ENCODE results near the gene MZF1.
"Not testable (repeated sequence)": the region's sequence is repeated elsewhere in the genome, so short reads cannot be mapped to it uniquely, and the experiment has no call there.

The MZF1 gene

DNA sequence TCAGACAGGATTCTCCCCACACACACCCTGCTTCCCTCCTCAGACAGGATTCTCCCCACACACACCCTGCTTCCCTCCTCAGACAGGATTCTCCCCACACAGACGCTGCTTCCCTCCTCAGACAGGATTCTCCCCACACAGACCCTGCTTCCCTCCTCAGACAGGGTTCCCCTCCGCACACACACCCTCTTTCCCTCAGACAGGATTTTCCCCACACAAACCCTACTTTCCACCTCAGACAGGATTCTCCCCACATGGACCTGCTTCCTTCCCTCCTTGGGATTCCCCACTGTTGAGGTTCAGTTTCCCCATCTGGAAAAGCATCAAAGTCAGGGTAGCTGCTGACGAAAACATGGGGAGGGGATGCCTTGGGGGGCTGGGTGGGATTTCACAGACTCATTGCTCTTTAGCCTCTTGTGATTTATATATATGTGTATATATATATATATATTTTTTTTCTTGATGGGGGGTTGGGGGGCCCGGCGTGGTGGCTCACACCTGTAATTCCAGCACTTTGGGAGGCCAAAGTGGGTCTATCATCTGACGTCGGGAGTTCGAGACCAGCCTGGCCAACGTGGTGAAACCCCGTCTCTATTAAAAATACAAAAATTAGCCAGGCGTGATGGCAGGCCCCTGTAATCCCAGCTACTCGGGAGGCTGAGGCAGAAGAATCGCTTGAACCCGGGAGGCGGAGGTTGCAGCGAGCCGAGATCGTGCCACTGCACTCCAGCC is 30.3 kb downstream of the MZF1 start:
- DNase-seq (ENCODE audit: low read depth, low spot score): not testable (repeated sequence)

- DNase-seq (ENCODE audit: low read depth, low spot score): not testable (repeated sequence)
Measured at GRCh38 chr19:58539169-58539559, 34.0 kb downstream of the MZF1 start.

DNA sequence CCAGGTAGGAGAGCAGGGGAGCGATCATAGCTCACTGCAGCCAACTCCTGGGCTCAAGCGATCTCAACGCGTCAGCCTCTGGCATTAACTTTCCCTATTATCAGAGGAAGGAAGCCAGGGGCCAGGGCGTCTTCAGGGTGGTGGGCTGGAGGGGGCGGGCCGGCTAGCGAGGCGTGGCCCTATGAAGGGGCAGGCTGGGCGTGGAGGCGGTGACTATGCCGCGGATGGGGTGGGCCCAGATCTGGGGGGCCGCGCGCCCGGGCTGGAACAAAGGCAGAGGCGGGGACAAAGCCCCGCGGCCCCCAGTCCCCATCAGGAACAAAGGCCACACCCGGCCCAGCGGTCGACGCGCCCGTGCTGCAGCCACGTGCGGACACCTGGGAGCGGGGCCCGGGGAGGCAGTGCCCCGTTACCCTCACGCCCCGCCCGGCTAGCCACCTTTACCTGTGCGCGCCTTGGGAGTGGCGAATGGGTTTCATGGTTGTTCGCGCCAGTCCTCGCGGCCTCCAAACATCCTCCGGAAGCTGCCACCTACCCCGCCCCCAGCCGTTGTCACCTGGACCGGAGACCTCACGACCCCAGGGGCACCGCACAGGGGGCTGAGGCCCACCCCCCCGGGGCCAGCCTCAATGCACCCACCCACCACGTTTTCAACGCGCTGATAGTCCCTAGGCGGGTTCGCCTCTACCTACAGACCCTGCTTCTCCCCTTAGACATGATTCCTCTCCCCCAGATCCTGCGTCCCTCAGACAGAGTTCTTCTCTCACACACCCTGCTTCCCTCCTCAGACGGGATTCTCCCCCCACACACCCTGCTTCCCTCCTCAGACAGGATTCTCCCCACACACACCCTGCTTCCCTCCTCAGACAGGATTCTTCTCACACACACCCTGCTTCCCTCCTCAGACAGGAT is 34.6 kb downstream of the MZF1 start:
- DNase-seq (ENCODE audit: low read depth, low spot score): peak; percentile 93

GRCh38 chr19:58536852-58537798 is 36.0 kb downstream of the MZF1 start:
- no peak for DNase-seq (ENCODE audit: low read depth, low spot score)

DNA sequence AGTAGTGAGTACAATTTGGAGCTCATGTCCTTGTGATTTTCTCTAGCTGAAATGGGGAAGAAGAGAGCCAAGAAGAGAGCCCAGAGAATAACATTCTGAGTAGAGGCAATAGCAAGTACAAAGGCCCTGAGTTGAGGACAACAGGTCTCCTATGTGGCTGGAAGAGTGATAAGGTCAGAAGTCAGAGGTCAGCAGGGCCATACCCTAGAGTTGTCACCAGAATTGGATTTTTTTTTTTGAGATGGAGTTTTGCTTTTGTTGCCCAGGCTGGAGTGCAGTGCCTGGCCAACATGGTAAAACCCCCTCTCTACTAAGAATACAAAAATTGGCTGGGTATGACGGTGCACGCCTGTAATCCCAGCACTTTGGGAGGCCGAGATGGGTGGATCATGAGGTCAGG is 37.3 kb downstream of the MZF1 start:
- DNase-seq (ENCODE audit: low read depth, low spot score): no peak

DNA sequence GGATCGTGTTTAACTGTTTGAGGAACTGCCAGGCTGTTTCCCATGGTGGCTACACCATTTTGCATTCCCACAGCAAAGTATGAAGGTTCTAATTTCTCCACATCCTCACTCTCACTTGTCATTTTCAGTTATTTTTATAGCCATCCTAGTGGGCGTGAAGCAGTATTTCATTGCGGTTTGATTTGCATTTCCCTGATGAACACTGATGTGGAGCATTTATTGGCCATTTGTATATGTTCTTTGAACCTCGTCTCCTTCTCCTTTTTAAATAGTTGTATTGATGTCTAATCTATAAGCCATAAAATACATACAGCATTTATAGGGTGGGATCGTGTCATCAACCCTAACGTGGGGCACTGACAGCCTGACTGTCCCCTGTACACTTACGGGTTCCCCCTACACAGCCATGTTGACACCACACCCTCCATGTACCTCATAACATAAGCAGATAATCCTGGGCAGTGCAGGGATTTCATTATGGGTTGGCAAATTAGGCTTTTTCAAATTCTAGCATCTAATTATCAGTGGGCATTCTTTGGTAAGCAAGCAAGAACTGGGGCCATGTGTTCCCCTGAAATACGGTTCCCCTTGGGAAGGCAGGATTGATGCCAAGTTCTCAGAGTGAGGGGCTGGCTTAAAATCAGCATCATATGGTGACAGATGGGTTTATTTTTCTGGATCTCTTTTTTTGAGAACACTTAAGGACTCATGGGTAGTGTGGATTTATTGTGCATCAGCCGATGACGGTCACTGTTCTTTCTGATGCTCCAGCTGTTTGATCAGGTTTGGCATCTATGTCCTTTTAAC is 41.9 kb downstream of the MZF1 start:
- no peak for DNase-seq (ENCODE audit: low read depth, low spot score)

DNA sequence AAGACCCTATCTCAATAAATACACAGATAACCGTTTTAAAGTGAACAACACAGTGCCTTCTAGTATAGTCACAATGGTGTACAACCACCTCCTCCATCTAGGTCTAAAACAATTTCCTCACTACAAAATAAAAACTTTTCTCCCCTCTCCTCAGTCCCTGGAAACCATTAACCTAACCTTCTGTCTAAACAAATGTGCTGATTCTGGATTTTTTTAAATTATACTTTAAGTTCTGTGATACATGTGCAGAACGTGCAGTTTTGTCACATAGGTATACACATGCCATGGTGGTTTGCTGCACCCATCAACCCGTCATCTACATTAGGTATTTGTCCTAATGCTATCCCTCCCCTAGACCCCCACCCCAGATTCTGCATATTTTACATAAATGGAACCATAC is 43.7 kb downstream of the MZF1 start:
- DNase-seq (ENCODE audit: low read depth, low spot score): no peak

- DNase-seq (ENCODE audit: low read depth, low spot score): no peak
Measured at GRCh38 chr19:58522709-58523108, 50.4 kb downstream of the MZF1 start.

GRCh38 chr19:58521651-58522050 is 51.5 kb downstream of the MZF1 start:
- no peak for DNase-seq (ENCODE audit: low read depth, low spot score)

- DNase-seq (ENCODE audit: low read depth, low spot score): no peak
Measured at GRCh38 chr19:58520257-58520599, 52.9 kb downstream of the MZF1 start.

DNA sequence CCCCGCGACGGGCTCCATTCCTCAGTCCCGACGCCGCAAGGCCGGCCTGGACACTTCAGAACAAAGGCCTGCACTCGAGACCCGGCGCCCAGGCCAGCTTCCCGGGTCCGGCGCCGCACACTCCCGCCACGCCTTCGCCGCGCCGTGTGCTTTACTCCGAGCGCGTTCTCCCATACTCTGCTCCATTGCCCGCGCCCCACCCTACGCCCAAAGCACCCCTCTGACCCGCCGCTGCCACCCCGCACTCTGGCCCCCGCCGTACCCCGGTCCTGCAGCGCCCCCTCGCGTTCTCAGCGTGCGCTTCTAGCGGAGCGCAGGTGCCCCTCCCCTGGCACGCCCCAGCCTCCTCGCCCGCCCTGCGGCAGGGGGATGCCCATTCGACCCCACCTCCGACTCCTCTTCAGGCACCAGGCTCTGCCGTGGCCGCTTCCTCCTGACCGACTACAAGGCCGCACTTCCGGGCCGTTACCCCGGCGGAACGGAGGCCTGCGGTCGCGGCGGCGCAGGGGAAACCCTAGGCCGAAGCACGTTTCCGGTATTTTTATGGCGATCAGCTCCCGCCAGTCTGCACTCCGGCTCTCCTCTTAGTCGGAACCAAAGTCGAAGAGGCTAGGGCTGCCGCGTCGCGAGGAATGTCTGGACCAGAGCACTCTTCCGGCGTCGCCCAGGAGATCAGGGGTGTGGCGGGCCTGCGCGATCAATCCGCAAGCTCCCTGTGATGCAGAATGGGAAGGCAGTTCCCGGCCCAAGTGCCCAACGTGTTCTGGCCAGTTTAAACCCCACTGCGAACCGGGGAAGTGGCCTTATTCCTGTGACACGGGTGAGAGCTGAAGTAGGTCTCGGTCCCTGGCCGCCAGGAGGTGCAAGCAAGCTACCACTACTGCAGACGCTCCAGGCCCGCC is 53.5 kb downstream of the MZF1 start, which contains the start of gene ZBTB45:
TSS of gene ZBTB45 (minus strand) at position 456 of the 902 bp plus-strand sequence. CDS start 2,137 bp downstream, outside the sequence.
- peak; percentile 98 for DNase-seq (ENCODE audit: low read depth, low spot score)

GRCh38 chr19:58519087-58519354 is 54.1 kb downstream of the MZF1 start:
- peak; percentile 85 for DNase-seq (ENCODE audit: low read depth, low spot score)

DNA sequence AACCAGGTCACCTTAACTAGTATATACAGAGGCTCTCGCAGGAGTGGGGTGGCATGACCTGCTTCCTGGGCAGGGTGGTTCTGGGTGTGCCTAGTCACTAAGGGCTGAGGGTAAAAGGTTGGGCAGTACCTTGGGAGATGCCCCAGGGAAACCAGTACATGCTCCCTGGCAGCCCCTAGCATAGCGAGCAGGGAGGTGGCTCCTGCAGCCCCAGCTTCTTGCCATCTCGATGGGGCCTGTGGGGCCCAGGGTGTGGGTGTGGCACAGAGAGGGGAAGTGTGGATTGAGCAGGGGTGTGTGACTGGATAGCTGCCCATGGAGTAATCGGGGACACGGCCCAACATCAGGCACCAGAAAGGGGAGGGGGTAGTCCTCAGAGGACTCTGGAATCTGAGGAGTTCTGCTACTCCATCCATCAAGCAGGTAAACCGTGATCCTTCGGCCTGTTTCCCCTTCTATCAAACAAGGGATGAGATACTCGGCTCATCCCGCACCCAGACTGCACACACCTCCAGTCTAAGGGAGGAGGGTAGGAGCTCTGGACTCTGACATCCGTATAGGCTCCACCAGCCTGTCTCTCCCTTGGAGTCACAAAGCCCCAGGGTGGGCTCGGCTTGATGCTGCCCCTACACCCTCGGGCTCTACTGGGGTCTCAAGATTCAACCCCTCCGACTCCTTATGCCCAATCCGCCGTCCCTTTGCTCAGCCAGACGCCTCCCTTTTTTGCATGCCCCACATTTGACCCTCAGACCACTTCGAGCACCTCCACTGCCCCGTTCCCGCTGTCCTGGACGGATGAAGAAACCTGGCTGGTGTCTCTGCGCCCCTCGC is 54.7 kb downstream of the MZF1 start:
- no peak for DNase-seq (ENCODE audit: low read depth, low spot score)

- DNase-seq (ENCODE audit: low read depth, low spot score): no peak
Measured at GRCh38 chr19:58516964-58517833, 55.9 kb downstream of the MZF1 start.

GRCh38 chr19:58516246-58516836 is 56.8 kb downstream of the MZF1 start:
- DNase-seq (ENCODE audit: low read depth, low spot score): no peak

GRCh38 chr19:58515259-58515658 is 57.9 kb downstream of the MZF1 start:
- DNase-seq (ENCODE audit: low read depth, low spot score): no peak

- no peak for DNase-seq (ENCODE audit: low read depth, low spot score)
Measured at GRCh38 chr19:58514564-58515022, 58.5 kb downstream of the MZF1 start.
